ENCODE measurements around the gene FBLN1. TPM values are rescaled to one million over a fixed set of nuclear protein-coding genes. Genes with fewer than 3 reads are reported as not detected.

FBLN1 gene
- total RNA-seq, 1 experiment from 2014 or later: 183 TPM

DNA sequence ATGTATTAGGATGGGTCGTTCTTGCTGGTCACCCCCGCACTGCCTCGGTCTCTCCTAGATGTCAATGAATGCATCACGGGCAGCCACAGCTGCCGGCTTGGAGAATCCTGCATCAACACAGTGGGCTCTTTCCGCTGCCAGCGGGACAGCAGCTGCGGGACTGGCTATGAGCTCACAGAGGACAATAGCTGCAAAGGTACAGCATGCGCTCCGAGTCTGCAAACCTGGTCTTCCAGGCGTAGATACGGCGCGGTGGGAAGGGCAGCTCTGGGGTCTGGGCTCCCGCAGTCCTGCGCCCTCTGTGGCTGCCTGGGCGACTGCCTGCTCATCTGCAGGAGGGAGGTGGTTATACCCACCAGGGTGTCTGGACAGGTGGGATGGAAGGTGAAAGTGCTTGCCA lies 31.0 kb downstream of the FBLN1 start (continued):
- TF ChIP-seq, protein P1, sequence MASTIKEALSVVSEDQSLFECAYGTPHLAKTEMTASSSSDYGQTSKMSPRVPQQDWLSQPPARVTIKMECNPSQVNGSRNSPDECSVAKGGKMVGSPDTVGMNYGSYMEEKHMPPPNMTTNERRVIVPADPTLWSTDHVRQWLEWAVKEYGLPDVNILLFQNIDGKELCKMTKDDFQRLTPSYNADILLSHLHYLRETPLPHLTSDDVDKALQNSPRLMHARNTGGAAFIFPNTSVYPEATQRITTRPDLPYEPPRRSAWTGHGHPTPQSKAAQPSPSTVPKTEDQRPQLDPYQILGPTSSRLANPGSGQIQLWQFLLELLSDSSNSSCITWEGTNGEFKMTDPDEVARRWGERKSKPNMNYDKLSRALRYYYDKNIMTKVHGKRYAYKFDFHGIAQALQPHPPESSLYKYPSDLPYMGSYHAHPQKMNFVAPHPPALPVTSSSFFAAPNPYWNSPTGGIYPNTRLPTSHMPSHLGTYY (CRISPR knock-in tag; IDR thresholded peaks at IDR 0.05): no peak
- TF ChIP-seq TEAD1 (CRISPR knock-in tag; IDR thresholded peaks at IDR 0.05) (no peak), ZNF219 (CRISPR knock-in tag; IDR thresholded peaks at IDR 0.05; ENCODE audit: borderline replicate concordance) (no peak), OVOL2 (CRISPR knock-in tag; IDR thresholded peaks at IDR 0.05; ENCODE audit: borderline replicate concordance) (no peak), FOXK1 (CRISPR knock-in tag; IDR thresholded peaks at IDR 0.05) (no peak), ATF2 (CRISPR knock-in tag; IDR thresholded peaks at IDR 0.05; ENCODE audit: borderline replicate concordance, low read depth) (no peak), MLX (CRISPR knock-in tag; IDR thresholded peaks at IDR 0.05) (no peak), AR (CRISPR knock-in tag; IDR thresholded peaks at IDR 0.05) (no peak), RELA (CRISPR knock-in tag; IDR thresholded peaks at IDR 0.05; ENCODE audit: borderline replicate concordance) (no peak), ETV6 (CRISPR knock-in tag; IDR thresholded peaks at IDR 0.05) (no peak)
- TF ChIP-seq, protein P2, sequence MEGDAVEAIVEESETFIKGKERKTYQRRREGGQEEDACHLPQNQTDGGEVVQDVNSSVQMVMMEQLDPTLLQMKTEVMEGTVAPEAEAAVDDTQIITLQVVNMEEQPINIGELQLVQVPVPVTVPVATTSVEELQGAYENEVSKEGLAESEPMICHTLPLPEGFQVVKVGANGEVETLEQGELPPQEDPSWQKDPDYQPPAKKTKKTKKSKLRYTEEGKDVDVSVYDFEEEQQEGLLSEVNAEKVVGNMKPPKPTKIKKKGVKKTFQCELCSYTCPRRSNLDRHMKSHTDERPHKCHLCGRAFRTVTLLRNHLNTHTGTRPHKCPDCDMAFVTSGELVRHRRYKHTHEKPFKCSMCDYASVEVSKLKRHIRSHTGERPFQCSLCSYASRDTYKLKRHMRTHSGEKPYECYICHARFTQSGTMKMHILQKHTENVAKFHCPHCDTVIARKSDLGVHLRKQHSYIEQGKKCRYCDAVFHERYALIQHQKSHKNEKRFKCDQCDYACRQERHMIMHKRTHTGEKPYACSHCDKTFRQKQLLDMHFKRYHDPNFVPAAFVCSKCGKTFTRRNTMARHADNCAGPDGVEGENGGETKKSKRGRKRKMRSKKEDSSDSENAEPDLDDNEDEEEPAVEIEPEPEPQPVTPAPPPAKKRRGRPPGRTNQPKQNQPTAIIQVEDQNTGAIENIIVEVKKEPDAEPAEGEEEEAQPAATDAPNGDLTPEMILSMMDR (IDR thresholded peaks at IDR 0.05): no peak

GRCh38 chr22:45534339-45535192 lies 31.9 kb downstream of the FBLN1 start:
- Mint-ChIP-seq H3K9me3 (no peaks in the 10 kb centered on the region), H3K36me3 (peaks cover 38% of the 10 kb centered on the region), H3K27me3 (ENCODE audit: low read depth) (no peaks in the 10 kb centered on the region), H3K4me1 (peaks cover 7% of the 10 kb centered on the region), H3K4me3 (no peak overlapping the region), H3K27ac (no peak overlapping the region)
- DNase-seq (ENCODE audit: low spot score) (no peak), ATAC-seq (no peak)
- ChIA-PET CTCF (no interaction called here), POLR2A (no interaction called here)
- TF ChIP-seq NFATC4 (CRISPR knock-in tag; IDR thresholded peaks at IDR 0.05): no peak
- no peak for TF ChIP-seq ELF4 (CRISPR knock-in tag; IDR thresholded peaks at IDR 0.05; ENCODE audit: low read depth)
- TF ChIP-seq PRRX2 (CRISPR knock-in tag; IDR thresholded peaks at IDR 0.05): no peak
- TF ChIP-seq, protein P3, sequence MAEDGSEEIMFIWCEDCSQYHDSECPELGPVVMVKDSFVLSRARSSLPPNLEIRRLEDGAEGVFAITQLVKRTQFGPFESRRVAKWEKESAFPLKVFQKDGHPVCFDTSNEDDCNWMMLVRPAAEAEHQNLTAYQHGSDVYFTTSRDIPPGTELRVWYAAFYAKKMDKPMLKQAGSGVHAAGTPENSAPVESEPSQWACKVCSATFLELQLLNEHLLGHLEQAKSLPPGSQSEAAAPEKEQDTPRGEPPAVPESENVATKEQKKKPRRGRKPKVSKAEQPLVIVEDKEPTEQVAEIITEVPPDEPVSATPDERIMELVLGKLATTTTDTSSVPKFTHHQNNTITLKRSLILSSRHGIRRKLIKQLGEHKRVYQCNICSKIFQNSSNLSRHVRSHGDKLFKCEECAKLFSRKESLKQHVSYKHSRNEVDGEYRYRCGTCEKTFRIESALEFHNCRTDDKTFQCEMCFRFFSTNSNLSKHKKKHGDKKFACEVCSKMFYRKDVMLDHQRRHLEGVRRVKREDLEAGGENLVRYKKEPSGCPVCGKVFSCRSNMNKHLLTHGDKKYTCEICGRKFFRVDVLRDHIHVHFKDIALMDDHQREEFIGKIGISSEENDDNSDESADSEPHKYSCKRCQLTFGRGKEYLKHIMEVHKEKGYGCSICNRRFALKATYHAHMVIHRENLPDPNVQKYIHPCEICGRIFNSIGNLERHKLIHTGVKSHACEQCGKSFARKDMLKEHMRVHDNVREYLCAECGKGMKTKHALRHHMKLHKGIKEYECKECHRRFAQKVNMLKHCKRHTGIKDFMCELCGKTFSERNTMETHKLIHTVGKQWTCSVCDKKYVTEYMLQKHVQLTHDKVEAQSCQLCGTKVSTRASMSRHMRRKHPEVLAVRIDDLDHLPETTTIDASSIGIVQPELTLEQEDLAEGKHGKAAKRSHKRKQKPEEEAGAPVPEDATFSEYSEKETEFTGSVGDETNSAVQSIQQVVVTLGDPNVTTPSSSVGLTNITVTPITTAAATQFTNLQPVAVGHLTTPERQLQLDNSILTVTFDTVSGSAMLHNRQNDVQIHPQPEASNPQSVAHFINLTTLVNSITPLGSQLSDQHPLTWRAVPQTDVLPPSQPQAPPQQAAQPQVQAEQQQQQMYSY (CRISPR knock-in tag; IDR thresholded peaks at IDR 0.05): no peak
- TF ChIP-seq, protein P4, sequence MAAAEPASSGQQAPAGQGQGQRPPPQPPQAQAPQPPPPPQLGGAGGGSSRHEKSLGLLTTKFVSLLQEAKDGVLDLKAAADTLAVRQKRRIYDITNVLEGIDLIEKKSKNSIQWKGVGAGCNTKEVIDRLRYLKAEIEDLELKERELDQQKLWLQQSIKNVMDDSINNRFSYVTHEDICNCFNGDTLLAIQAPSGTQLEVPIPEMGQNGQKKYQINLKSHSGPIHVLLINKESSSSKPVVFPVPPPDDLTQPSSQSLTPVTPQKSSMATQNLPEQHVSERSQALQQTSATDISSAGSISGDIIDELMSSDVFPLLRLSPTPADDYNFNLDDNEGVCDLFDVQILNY (CRISPR knock-in tag; IDR thresholded peaks at IDR 0.05): no peak
- TF ChIP-seq AR (CRISPR knock-in tag; IDR thresholded peaks at IDR 0.05): no peak
